Central memory CD8-positive, alpha-beta T cell (primary cell): ENCODE data around the gene SUPT4H1.
A peak's percentile ranks its signal among the peaks of the same experiment; 100 is the strongest.
"Not testable (repeated sequence)": the region's sequence is repeated elsewhere in the genome, so short reads cannot be mapped to it uniquely, and the experiment has no call there.

Experiments
- ATAC-seq: fragments of 150-1000 bp; cut with Tn5 transposase; replicated peaks from 2 replicates; pipeline ENCODE4 v1.10.0; 2022; ENCODE audit warnings: mild to moderate bottlenecking, moderate FRiP score, moderate number of reproducible peaks; ENCODE audit not compliant: poor library complexity, severe bottlenecking; ENCODE audit errors: extremely low read depth
- DNase-seq, 2 donors: peaks; one replicate each; pipeline ENCODE4 v3.0.0; 2021; ENCODE audit warnings: low spot score in 2 of 2
- H3K27ac Mint-ChIP-seq: one replicate; pipeline ENCODE4 v1.8.0; 2022; ENCODE audit warnings: low read depth, mild to moderate bottlenecking, moderate library complexity, mixed read lengths
- H3K27me3 Mint-ChIP-seq: one replicate; pipeline ENCODE4 v1.8.0; 2022; ENCODE audit warnings: mixed read lengths
- H3K36me3 Mint-ChIP-seq: one replicate; pipeline ENCODE4 v1.8.0; 2022; ENCODE audit warnings: mild to moderate bottlenecking, moderate library complexity, mixed read lengths; ENCODE audit not compliant: insufficient read depth
- H3K4me1 Mint-ChIP-seq: one replicate; pipeline ENCODE4 v1.8.0; 2022; ENCODE audit warnings: mixed read lengths
- H3K4me3 Mint-ChIP-seq: one replicate; pipeline ENCODE4 v1.8.0; 2022; ENCODE audit warnings: mild to moderate bottlenecking, moderate library complexity, mixed read lengths
- H3K9me3 Mint-ChIP-seq: one replicate; pipeline ENCODE4 v1.8.0; 2022; ENCODE audit warnings: mixed read lengths

Gene SUPT4H1

DNA sequence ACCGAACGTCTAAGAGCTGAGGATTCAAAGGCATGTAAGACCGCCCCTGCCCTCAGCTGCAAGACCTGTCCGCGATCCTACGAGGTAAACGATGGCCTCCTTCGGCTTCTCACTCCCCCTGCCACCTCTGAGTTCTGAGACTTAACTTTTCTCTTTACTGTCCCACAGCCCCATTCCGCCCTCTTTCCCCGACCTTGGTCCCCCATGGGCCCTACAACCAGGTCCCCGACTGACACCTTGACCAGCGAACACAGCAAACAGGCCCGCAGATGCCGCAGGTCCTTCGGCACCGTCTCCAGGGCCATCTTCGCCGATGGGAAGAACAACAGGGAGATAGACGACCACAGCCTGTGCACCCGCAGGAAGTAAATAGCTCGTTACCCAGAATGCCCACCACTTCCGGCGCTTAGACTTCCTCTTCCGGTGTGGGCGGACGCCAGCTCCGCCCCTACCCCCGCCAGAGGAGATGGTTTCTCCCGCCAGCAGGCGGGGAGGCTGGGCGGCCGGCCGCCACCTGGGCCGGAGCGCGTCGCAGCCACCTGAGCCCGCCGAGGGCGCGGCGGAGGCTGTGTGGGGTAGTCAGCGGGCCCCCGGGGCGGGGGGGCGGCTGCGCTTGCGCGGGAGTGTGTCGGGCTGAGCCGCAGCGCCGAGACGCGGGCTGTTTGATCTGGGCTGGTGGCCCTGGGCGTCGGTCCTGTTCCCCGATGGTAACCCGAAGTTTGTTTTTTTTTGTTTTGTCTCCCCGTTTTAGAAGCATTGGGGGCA, at the start of gene SUPT4H1:
TSS of gene SUPT4H1 (minus strand) at position 371 of the 765 bp plus-strand sequence. CDS start at position 305, 66 bp downstream.
- Mint-ChIP-seq H3K4me3 (peak within 1 kb of the TSS; percentile 96), H3K36me3 (peaks cover 59% of the 10 kb centered on the region), H3K27me3 (no peaks in the 10 kb centered on the region), H3K9me3 (no peaks in the 10 kb centered on the region), H3K4me1 (peaks cover 67% of the 10 kb centered on the region), H3K27ac (peak within 1 kb of the TSS; percentile 98)
- ATAC-seq, result peak; percentile 94
- peak; percentile 82 to 87 for DNase-seq

GRCh38 chr17:58401287-58401686, 49.3 kb upstream of the SUPT4H1 start:
- no peaks in the 10 kb centered on the region for H3K27me3 Mint-ChIP-seq
- H3K4me1 Mint-ChIP-seq, result no peaks in the 10 kb centered on the region
- no peak overlapping the region for H3K4me3 Mint-ChIP-seq
- ATAC-seq (no peak), DNase-seq (no peak)
- H3K9me3 Mint-ChIP-seq, result no peaks in the 10 kb centered on the region
- H3K27ac Mint-ChIP-seq, result no peak overlapping the region
- no peaks in the 10 kb centered on the region for H3K36me3 Mint-ChIP-seq

DNA sequence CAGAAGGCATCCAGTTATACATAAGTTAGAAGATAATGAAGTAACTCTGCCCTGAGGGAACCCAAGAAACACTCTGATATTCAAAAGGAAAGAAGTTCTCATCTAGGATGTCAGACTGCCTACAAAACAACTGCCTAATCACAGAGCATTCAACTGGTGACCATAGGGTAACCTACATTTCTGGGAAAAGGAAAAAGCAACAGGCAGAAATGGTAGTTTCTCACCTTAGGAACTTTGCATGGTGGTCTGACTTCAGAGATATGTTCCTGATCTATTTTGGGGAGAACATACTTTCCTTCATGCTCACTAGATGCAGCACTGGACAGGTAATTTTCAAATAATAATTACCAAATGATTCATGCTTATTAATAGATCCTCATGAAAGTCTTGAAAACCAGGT, 48.8 kb upstream of the SUPT4H1 start:
- no peak for DNase-seq
- no peak for ATAC-seq
- Mint-ChIP-seq H3K4me1 (no peaks in the 10 kb centered on the region), H3K9me3 (no peaks in the 10 kb centered on the region), H3K27me3 (no peaks in the 10 kb centered on the region), H3K27ac (no peak overlapping the region), H3K36me3 (no peaks in the 10 kb centered on the region), H3K4me3 (no peak overlapping the region)

- ATAC-seq, result no peak
- Mint-ChIP-seq H3K36me3 (no peaks in the 10 kb centered on the region), H3K27me3 (no peaks in the 10 kb centered on the region), H3K27ac (no peak overlapping the region), H3K9me3 (no peaks in the 10 kb centered on the region), H3K4me1 (no peaks in the 10 kb centered on the region), H3K4me3 (no peak overlapping the region)
- DNase-seq, result no peak
Measured at GRCh38 chr17:58399974-58400373, 48.0 kb upstream of the SUPT4H1 start.

- H3K27me3 Mint-ChIP-seq, result no peaks in the 10 kb centered on the region
- no peaks in the 10 kb centered on the region for H3K9me3 Mint-ChIP-seq
- H3K36me3 Mint-ChIP-seq, result no peaks in the 10 kb centered on the region
- no peak for ATAC-seq
- H3K4me1 Mint-ChIP-seq, result no peaks in the 10 kb centered on the region
- no peak overlapping the region for H3K27ac Mint-ChIP-seq
- no peak overlapping the region for H3K4me3 Mint-ChIP-seq
- DNase-seq, result no peak
Measured at GRCh38 chr17:58398574-58399266, 46.7 kb upstream of the SUPT4H1 start.

GRCh38 chr17:58397421-58397820, 45.4 kb upstream of the SUPT4H1 start:
- H3K9me3 Mint-ChIP-seq, ATAC-seq, H3K4me3 Mint-ChIP-seq, H3K27ac Mint-ChIP-seq, H3K36me3 Mint-ChIP-seq, DNase-seq, H3K27me3 Mint-ChIP-seq, H3K4me1 Mint-ChIP-seq: not testable (repeated sequence)

DNA sequence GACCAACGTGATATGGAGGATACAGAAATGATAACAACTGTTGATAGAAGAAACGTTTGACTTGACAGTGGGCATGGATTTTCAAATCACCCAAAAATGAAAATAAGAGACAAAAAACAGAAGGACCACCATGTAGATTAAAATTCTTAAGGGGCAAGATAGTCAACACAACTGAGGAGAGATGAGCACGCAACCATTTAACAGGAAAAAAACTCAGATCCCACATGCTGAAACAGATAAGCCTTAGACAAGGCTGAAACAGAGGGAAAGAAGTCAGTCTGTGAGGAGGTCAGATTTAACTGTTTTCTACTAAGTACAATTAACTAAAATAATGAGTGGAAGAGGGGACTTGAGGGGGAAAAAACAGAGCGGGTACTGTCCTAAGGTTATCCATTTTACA, 44.2 kb upstream of the SUPT4H1 start:
- H3K4me1 Mint-ChIP-seq, result no peaks in the 10 kb centered on the region
- H3K27ac Mint-ChIP-seq, result no peak overlapping the region
- DNase-seq, result no peak
- no peak for ATAC-seq
- H3K4me3 Mint-ChIP-seq, result no peak overlapping the region
- no peaks in the 10 kb centered on the region for H3K27me3 Mint-ChIP-seq
- no peaks in the 10 kb centered on the region for H3K36me3 Mint-ChIP-seq
- H3K9me3 Mint-ChIP-seq, result no peaks in the 10 kb centered on the region

- H3K4me1 Mint-ChIP-seq, result no peaks in the 10 kb centered on the region
- ATAC-seq, result no peak
- no peaks in the 10 kb centered on the region for H3K36me3 Mint-ChIP-seq
- H3K4me3 Mint-ChIP-seq, result no peak overlapping the region
- no peaks in the 10 kb centered on the region for H3K9me3 Mint-ChIP-seq
- no peak for DNase-seq
- peak overlapping the region; percentile 41 for H3K27ac Mint-ChIP-seq
- H3K27me3 Mint-ChIP-seq, result no peaks in the 10 kb centered on the region
Measured at GRCh38 chr17:58394534-58395223, 42.7 kb upstream of the SUPT4H1 start.

DNA sequence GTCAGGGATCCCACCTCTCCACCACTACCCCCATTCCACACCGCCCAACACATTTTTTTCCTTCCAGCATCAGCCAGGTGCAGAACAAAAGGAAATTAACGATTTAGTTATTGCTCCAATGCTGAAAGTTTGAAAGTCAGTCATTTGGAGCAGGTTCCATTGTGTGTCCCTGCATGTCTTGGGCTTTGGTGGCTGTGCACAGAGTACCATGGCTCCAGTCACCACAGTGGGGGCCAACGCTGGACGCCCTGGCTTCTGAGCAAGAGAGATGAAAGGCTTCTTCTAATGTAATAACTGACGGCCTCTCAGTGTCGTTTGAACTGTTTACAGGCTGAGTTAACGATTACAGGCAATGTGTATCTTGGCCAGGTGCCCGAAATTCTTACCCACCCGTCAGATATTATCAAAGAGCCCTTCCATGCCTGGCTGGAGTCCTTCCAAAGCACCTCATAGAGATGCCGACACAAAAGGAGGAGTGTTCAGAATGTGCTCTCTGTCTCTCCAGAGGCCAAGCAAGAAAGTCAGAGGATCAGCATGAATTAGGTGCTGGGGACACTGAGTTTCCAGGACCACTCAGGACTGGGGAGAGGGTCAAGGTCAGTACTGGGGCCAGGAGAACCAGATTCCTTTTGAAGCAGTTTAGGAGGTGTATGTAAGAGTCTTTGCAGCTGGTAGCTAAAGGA, 39.4 kb upstream of the SUPT4H1 start:
- Mint-ChIP-seq H3K4me1 (peaks cover 12% of the 10 kb centered on the region), H3K9me3 (no peaks in the 10 kb centered on the region), H3K36me3 (peaks cover 2% of the 10 kb centered on the region), H3K27me3 (no peaks in the 10 kb centered on the region), H3K27ac (no peak overlapping the region), H3K4me3 (no peak overlapping the region)
- no peak for ATAC-seq
- no peak for DNase-seq

- Mint-ChIP-seq H3K4me3 (no peak overlapping the region), H3K9me3 (no peaks in the 10 kb centered on the region), H3K27ac (no peak overlapping the region), H3K36me3 (peaks cover 2% of the 10 kb centered on the region), H3K27me3 (no peaks in the 10 kb centered on the region), H3K4me1 (peaks cover 12% of the 10 kb centered on the region)
- no peak for ATAC-seq
- no peak for DNase-seq
Measured at GRCh38 chr17:58390884-58391283, 38.9 kb upstream of the SUPT4H1 start.

- Mint-ChIP-seq H3K4me3 (no peak overlapping the region), H3K4me1 (peaks cover 17% of the 10 kb centered on the region), H3K27ac (no peak overlapping the region), H3K27me3 (no peaks in the 10 kb centered on the region), H3K9me3 (no peaks in the 10 kb centered on the region), H3K36me3 (peaks cover 2% of the 10 kb centered on the region)
- no peak for DNase-seq
- ATAC-seq, result no peak
Measured at GRCh38 chr17:58388302-58389190, 36.5 kb upstream of the SUPT4H1 start.

- DNase-seq, result no peak
- no peaks in the 10 kb centered on the region for H3K9me3 Mint-ChIP-seq
- no peak overlapping the region for H3K4me3 Mint-ChIP-seq
- H3K36me3 Mint-ChIP-seq, result peaks cover 3% of the 10 kb centered on the region
- H3K4me1 Mint-ChIP-seq, result peaks cover 17% of the 10 kb centered on the region
- no peak overlapping the region for H3K27ac Mint-ChIP-seq
- peak; percentile 82 for ATAC-seq
- H3K27me3 Mint-ChIP-seq, result no peaks in the 10 kb centered on the region
Measured at GRCh38 chr17:58387834-58388233, 35.8 kb upstream of the SUPT4H1 start.
